ENCODE results near the gene LHFPL2. TPM values are rescaled to one million over a fixed set of nuclear protein-coding genes. Genes with fewer than 3 reads are reported as not detected.

The LHFPL2 gene
- total and polyA plus RNA-seq, 3 experiments from 2014 or later: 0.20 to 1.2 (median 0.84) TPM

DNA sequence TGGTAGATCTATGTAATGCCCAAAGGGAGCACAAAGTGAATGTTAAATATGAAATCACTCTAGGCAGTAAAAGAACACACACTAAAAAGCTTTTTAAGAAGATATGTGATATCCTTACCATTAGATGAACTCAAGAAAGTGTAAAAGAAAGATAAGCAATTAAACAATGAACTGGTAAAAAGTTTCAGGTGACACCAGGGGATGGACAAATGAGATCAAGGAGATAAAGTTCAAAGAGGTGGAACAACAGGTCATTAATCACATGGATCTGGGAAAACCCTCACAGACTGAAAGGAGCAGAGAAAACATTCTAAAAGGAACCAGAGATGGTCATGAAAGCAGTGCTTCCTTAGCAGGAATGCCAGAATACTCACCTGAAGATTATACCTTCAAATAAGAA is 40.7 kb downstream of the LHFPL2 start:
- CTCF ChIA-PET: no interaction called here
- H3K9me3 Mint-ChIP-seq: no peaks in the 10 kb centered on the region

DNA sequence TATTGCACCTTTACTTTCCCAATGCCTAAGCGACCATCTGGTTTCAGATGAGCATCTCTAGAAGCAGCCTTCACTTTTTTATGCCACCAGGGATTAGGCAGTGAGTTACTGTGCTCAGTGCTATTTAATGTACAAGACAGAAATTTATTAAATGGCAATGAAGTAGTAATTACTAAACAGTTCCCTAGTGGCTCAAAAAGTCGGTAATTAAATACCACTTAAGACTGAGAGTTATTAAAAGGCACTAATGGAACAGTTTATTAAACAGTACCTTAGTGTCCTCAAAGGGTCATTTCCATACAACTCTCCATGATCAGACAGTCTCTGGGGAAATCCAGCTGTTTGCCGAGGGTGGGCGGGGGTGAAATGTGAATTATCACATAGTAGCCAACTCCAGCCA is 42.3 kb downstream of the LHFPL2 start:
- H3K9me3 Mint-ChIP-seq: no peaks in the 10 kb centered on the region
- Histone ChIP-seq H3K27ac (ENCODE audit: low read depth, low read length) (no peak overlapping the region), H3K36me3 (ENCODE audit: insufficient read depth, low read length) (no peaks in the 10 kb centered on the region), H3K4me1 (ENCODE audit: insufficient read depth, low read length) (no peaks in the 10 kb centered on the region), H3K9me3 (ENCODE audit: low read length) (no peaks in the 10 kb centered on the region), H3K4me3 (ENCODE audit: low read length) (no peak overlapping the region), H3K27me3 (ENCODE audit: insufficient read depth, low read length, poor library complexity, severe bottlenecking) (no peaks in the 10 kb centered on the region)
- no peaks in the 10 kb centered on the region for H3K36me3 Mint-ChIP-seq
- H3K4me3 Mint-ChIP-seq: no peak overlapping the region
- DNase-seq: no peak
- POLR2A ChIA-PET: no interaction called here
- CTCF ChIA-PET: no interaction called here
- H3K27ac Mint-ChIP-seq: no peak overlapping the region
- no peaks in the 10 kb centered on the region for H3K4me1 Mint-ChIP-seq
- H3K27me3 Mint-ChIP-seq: peaks cover 16 to 17% of the 10 kb centered on the region in 2 donors

More for the DNA sequence above, 40.7 kb downstream of the LHFPL2 start:
- H3K27me3 ChIP-seq (ENCODE audit: insufficient read depth, low read length, poor library complexity, severe bottlenecking): no peaks in the 10 kb centered on the region
- H3K36me3 ChIP-seq (ENCODE audit: insufficient read depth, low read length): no peaks in the 10 kb centered on the region
- H3K27ac ChIP-seq (ENCODE audit: low read depth, low read length): no peak overlapping the region
- Mint-ChIP-seq H3K27ac (no peak overlapping the region), H3K4me3 (no peak overlapping the region), H3K36me3 (no peaks in the 10 kb centered on the region), H3K27me3 (peaks cover 6 to 18% of the 10 kb centered on the region in 2 donors), H3K4me1 (no peaks in the 10 kb centered on the region)
- POLR2A ChIA-PET: no interaction called here
- no peak for DNase-seq
- H3K9me3 ChIP-seq (ENCODE audit: low read length): no peaks in the 10 kb centered on the region
- no peaks in the 10 kb centered on the region for H3K4me1 ChIP-seq (ENCODE audit: insufficient read depth, low read length)
- no peak overlapping the region for H3K4me3 ChIP-seq (ENCODE audit: low read length)

DNA sequence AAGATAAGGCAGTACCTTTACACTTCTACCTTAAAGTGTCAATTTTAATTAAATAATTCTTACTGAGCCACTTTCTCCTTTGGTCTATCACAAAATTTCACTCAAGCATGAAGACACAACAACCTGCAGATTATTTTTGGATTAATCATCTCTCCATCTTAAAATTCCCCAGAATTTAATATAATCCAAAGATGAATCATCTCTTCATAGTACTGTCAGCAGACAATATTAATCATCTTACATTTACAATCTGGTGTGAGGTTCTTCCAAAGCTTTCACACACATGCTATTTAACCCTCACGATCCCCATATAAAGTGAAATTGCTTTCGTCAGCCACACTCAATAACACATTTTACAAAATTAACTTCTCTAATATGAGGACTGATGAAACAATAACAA is 43.0 kb downstream of the LHFPL2 start:
- Mint-ChIP-seq H3K9me3 (no peaks in the 10 kb centered on the region), H3K4me3 (no peak overlapping the region), H3K27ac (no peak overlapping the region), H3K36me3 (no peaks in the 10 kb centered on the region), H3K4me1 (no peaks in the 10 kb centered on the region), H3K27me3 (peaks cover 12 to 23% of the 10 kb centered on the region in 2 donors)
- Histone ChIP-seq H3K4me1 (ENCODE audit: insufficient read depth, low read length) (no peaks in the 10 kb centered on the region), H3K27ac (ENCODE audit: low read depth, low read length) (no peak overlapping the region), H3K9me3 (ENCODE audit: low read length) (no peaks in the 10 kb centered on the region), H3K4me3 (ENCODE audit: low read length) (no peak overlapping the region), H3K27me3 (ENCODE audit: insufficient read depth, low read length, poor library complexity, severe bottlenecking) (no peaks in the 10 kb centered on the region), H3K36me3 (ENCODE audit: insufficient read depth, low read length) (no peaks in the 10 kb centered on the region)
- POLR2A ChIA-PET: no interaction called here
- CTCF ChIA-PET: no interaction called here
- no peak for DNase-seq

DNA sequence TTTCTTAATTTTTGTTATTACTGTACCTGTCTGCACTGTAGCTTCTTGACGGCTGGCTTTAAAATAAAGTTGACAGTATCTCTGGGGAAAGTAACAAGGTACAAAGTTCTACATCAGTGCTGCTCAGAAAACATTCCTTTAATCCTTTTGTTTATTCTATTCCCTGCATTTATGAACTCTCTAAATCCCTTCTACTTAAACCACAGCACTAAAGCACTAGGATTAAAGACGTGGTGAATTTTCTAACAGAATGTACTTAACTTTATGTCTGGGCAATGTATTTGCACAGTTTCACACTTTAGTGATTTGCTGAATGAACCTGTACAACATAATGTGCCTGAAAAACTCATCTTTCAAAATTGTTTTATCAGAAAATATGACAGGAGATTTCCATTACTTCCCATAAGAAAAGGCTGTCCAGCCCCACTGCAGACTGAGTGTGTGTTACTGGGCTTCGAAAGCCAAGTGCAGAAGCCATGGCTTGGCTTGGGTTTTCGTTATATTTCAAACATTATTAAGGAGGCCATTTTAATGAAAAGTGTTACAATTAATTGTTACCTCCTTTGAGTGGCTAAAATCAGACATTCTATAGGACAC is 43.8 kb downstream of the LHFPL2 start:
- H3K9me3 ChIP-seq (ENCODE audit: low read length): no peaks in the 10 kb centered on the region
- H3K27ac ChIP-seq (ENCODE audit: low read depth, low read length): no peak overlapping the region
- no peak for DNase-seq
- peaks cover 10 to 24% of the 10 kb centered on the region in 2 donors for H3K27me3 Mint-ChIP-seq
- H3K4me1 ChIP-seq (ENCODE audit: insufficient read depth, low read length): no peaks in the 10 kb centered on the region
- no peak overlapping the region for H3K4me3 Mint-ChIP-seq
- no peaks in the 10 kb centered on the region for H3K36me3 ChIP-seq (ENCODE audit: insufficient read depth, low read length)
- H3K9me3 Mint-ChIP-seq: no peaks in the 10 kb centered on the region
- no peak overlapping the region for H3K4me3 ChIP-seq (ENCODE audit: low read length)
- no peaks in the 10 kb centered on the region for H3K27me3 ChIP-seq (ENCODE audit: insufficient read depth, low read length, poor library complexity, severe bottlenecking)
- no peak overlapping the region for H3K27ac Mint-ChIP-seq
- H3K4me1 Mint-ChIP-seq: no peaks in the 10 kb centered on the region
- POLR2A ChIA-PET: no interaction called here
- no peaks in the 10 kb centered on the region for H3K36me3 Mint-ChIP-seq
- CTCF ChIA-PET: no interaction called here

DNA sequence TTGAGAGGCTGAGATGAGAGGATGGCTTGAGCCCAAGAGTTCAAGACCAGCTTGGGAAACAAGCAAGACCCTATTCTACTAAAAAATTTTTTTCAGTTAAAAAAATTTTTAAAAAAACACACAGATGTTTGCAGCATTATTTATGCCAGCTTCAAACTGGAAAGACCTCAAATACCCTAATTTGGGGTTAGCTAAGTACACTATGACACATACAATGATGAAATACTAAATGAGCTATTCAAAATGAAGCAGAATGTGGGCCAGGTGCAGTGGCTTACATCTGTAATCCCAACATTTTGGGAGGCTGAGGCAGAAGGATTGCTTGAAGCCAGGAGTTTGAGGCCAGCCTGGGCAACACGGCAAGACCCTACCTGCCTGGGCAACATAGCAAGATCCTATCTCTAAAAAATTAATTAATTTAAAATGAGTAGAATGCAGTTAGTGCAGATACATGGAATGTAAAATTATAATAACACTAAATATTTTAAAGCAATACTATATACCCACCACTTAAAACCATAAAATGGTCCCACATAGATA is 44.9 kb downstream of the LHFPL2 start:
- Histone ChIP-seq H3K36me3 (ENCODE audit: insufficient read depth, low read length) (no peaks in the 10 kb centered on the region), H3K9me3 (ENCODE audit: low read length) (no peaks in the 10 kb centered on the region), H3K4me1 (ENCODE audit: insufficient read depth, low read length) (no peaks in the 10 kb centered on the region), H3K4me3 (ENCODE audit: low read length) (no peak overlapping the region), H3K27ac (ENCODE audit: low read depth, low read length) (no peak overlapping the region), H3K27me3 (ENCODE audit: insufficient read depth, low read length, poor library complexity, severe bottlenecking) (no peaks in the 10 kb centered on the region)
- no peaks in the 10 kb centered on the region for H3K36me3 Mint-ChIP-seq
- no peak overlapping the region for H3K4me3 Mint-ChIP-seq
- peaks cover 10 to 32% of the 10 kb centered on the region in 2 donors for H3K27me3 Mint-ChIP-seq
- POLR2A ChIA-PET: no interaction called here
- H3K9me3 Mint-ChIP-seq: no peaks in the 10 kb centered on the region
- CTCF ChIA-PET: no interaction called here
- no peak for DNase-seq
- H3K4me1 Mint-ChIP-seq: no peaks in the 10 kb centered on the region
- no peak overlapping the region for H3K27ac Mint-ChIP-seq

DNA sequence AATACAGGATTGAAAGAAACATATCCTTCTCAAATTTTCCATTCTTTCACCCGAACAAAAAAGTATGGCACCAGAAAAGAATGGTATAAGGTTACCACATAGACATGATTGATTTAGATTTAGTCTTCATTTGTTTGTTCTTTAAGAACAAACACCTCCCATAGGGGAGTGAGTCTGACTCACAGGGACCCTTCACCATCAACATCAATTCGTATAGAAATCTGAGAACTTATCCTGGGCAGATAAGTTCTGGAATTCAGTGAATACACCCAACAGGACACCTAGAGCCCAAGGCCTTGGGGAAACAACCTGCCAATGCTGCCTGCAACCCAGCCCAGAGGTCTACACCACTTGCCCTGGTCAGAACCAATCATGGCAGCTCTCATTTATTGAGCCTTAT is 46.2 kb downstream of the LHFPL2 start:
- Mint-ChIP-seq H3K36me3 (no peaks in the 10 kb centered on the region), H3K4me3 (no peak overlapping the region), H3K27ac (no peak overlapping the region), H3K9me3 (no peaks in the 10 kb centered on the region), H3K4me1 (no peaks in the 10 kb centered on the region), H3K27me3 (peaks cover 7 to 28% of the 10 kb centered on the region in 2 donors)
- H3K4me3 ChIP-seq (ENCODE audit: low read length): no peak overlapping the region
- no peaks in the 10 kb centered on the region for H3K4me1 ChIP-seq (ENCODE audit: insufficient read depth, low read length)
- CTCF ChIA-PET: no interaction called here
- H3K27me3 ChIP-seq (ENCODE audit: insufficient read depth, low read length, poor library complexity, severe bottlenecking): no peaks in the 10 kb centered on the region
- DNase-seq: no peak
- H3K9me3 ChIP-seq (ENCODE audit: low read length): no peaks in the 10 kb centered on the region
- POLR2A ChIA-PET: no interaction called here
- no peaks in the 10 kb centered on the region for H3K36me3 ChIP-seq (ENCODE audit: insufficient read depth, low read length)
- H3K27ac ChIP-seq (ENCODE audit: low read depth, low read length): no peak overlapping the region

DNA sequence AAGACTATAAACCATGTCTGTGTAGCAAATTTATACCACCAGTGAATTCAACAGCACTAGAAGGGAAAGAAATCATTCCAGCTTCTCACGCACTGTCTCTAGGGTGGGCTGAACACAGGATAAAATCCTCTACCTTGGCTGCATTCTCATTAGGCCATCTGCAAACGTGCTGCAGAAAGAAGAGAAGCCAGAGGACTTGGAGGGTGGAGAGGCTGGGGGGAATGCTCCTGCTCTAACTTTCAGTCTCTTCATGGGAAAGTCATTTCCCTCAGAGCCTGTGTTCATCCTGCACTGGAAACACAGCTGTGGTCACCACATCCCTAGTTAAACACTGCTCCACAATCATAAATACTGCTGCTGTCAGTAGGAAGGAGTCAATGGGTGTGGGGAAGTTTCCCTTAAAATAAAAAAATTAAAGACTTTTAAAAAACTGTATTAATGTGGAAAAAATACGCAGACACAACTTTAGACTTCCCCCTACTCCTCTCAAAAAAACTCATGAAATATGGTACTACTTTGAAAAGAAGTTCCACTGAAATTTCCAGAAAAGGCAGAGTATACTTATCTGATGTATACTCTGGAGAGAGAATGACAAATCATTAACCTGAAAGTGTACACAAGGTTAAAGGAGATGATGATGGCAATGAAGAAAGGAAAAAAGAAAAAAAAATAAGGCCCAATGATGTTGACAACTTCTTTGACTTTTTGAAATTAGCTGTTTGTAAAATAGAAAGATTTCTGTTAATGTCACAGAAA is 46.8 kb downstream of the LHFPL2 start:
- Histone ChIP-seq H3K27ac (ENCODE audit: low read depth, low read length) (no peak overlapping the region), H3K4me3 (ENCODE audit: low read length) (no peak overlapping the region), H3K27me3 (ENCODE audit: insufficient read depth, low read length, poor library complexity, severe bottlenecking) (no peaks in the 10 kb centered on the region), H3K4me1 (ENCODE audit: insufficient read depth, low read length) (no peaks in the 10 kb centered on the region), H3K36me3 (ENCODE audit: insufficient read depth, low read length) (no peaks in the 10 kb centered on the region), H3K9me3 (ENCODE audit: low read length) (no peaks in the 10 kb centered on the region)
- ChIA-PET CTCF (no interaction called here), POLR2A (no interaction called here)
- Mint-ChIP-seq H3K27me3 (peaks cover 0 to 28% of the 10 kb centered on the region in 2 donors), H3K36me3 (no peaks in the 10 kb centered on the region), H3K9me3 (no peaks in the 10 kb centered on the region), H3K4me3 (no peak overlapping the region), H3K4me1 (no peaks in the 10 kb centered on the region), H3K27ac (no peak overlapping the region)
- no peak for DNase-seq

DNA sequence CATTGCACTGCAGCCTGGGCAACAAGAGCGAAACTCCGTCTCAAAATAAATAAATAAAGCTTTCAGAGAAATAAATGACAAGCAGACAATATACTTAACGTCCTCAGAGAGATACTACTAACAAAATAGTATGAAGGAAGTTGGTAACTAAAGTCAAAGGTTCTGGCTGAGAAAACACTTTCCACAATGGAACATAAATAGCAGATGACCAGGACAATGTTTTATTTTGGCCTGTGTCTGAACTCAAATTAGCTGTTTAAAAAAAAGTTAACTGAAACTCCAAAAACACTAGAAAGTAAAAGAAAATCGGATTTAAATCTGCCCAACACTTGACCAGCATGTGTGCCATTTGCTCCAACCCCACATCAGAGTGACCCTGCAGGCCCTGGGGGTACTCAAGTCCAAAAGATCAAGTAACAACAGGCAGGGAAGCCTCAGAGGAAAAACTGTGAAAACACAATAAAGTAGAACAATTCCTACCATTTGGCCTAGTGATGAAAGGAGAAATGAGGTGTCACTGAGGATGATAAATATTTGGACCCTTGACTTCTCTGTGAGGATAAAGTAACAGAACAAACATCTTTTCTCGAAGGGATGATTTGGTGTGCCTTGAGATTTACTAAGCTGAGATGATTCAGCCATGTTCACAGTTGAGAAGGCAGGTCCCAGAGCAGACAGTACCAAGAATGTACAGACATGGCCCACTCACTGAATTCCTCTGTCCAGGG is 47.7 kb downstream of the LHFPL2 start:
- peaks cover 0 to 33% of the 10 kb centered on the region in 2 donors for H3K27me3 Mint-ChIP-seq
- H3K4me3 Mint-ChIP-seq: no peak overlapping the region
- H3K4me1 Mint-ChIP-seq: no peaks in the 10 kb centered on the region
- H3K9me3 Mint-ChIP-seq: no peaks in the 10 kb centered on the region
- H3K27me3 ChIP-seq (ENCODE audit: insufficient read depth, low read length, poor library complexity, severe bottlenecking): no peaks in the 10 kb centered on the region
- POLR2A ChIA-PET: no interaction called here
- H3K36me3 Mint-ChIP-seq: no peaks in the 10 kb centered on the region
- H3K4me3 ChIP-seq (ENCODE audit: low read length): no peak overlapping the region
- H3K36me3 ChIP-seq (ENCODE audit: insufficient read depth, low read length): no peaks in the 10 kb centered on the region
- H3K9me3 ChIP-seq (ENCODE audit: low read length): no peaks in the 10 kb centered on the region
- CTCF ChIA-PET: no interaction called here
- DNase-seq: no peak
- no peak overlapping the region for H3K27ac ChIP-seq (ENCODE audit: low read depth, low read length)
- H3K27ac Mint-ChIP-seq: no peak overlapping the region
- no peaks in the 10 kb centered on the region for H3K4me1 ChIP-seq (ENCODE audit: insufficient read depth, low read length)
